HepG2 (cell line): Measurements from ENCODE around the gene ZNF865. TPM values are rescaled to one million over a fixed set of nuclear protein-coding genes. Genes with fewer than 3 reads are reported as not detected.

Experiments used
- BCL6 ChIP-seq: IDR thresholded peaks from 2 replicates; pipeline ENCODE4 v1.6.1; 2016; ENCODE audit warnings: missing genetic modification reagents, missing compliant biosample characterization
- BRD4 ChIP-seq: sonication (generic); formaldehyde crosslinking; IDR thresholded peaks from 2 replicates; pipeline ENCODE4 v1.4.0; 2020; ENCODE audit warnings: missing genetic modification reagents
- DNMT1 ChIP-seq: sonication (generic); formaldehyde crosslinking; IDR thresholded peaks from 2 replicates; pipeline ENCODE4 v1.5.1; 2020; ENCODE audit warnings: mild to moderate bottlenecking, missing genetic modification reagents
- JUNB ChIP-seq: sonication (generic); formaldehyde crosslinking; IDR thresholded peaks from 2 replicates; pipeline ENCODE4 v1.8.0; 2022; ENCODE audit warnings: missing genetic modification reagents, mild to moderate bottlenecking, borderline replicate concordance
- MBD4 ChIP-seq: IDR thresholded peaks from 2 replicates; pipeline ENCODE4 v1.6.1; 2012; ENCODE audit warnings: low read length, inconsistent platforms, borderline replicate concordance
- MXI1 ChIP-seq: IDR thresholded peaks from 3 replicates; pipeline ENCODE4 v1.6.1; 2012; ENCODE audit warnings: low read depth, low read length, inconsistent platforms, borderline replicate concordance
- PHF20 ChIP-seq: sonication (generic); formaldehyde crosslinking; IDR thresholded peaks from 2 replicates; pipeline ENCODE4 v1.5.0; 2020; ENCODE audit warnings: mild to moderate bottlenecking, missing genetic modification reagents
- POLR2AphosphoS2 ChIP-seq: IDR thresholded peaks from 2 replicates; pipeline ENCODE4 v1.6.1; 2011; ENCODE audit warnings: low read depth, low read length, improper control_type of control experiment
- REXO4 ChIP-seq: sonication (generic); formaldehyde crosslinking; IDR thresholded peaks from 2 replicates; pipeline ENCODE4 v1.8.0; 2022; ENCODE audit warnings: missing genetic modification reagents, mild to moderate bottlenecking, borderline replicate concordance
- RXRA ChIP-seq: sonication (generic); formaldehyde crosslinking; IDR thresholded peaks from 2 replicates; pipeline ENCODE4 v1.5.1; 2020; ENCODE audit warnings: missing genetic modification reagents
- SAP130 ChIP-seq: IDR thresholded peaks from 2 replicates; pipeline ENCODE4 v1.6.1; 2016; ENCODE audit warnings: low read depth
- SOX5 ChIP-seq: IDR thresholded peaks from 2 replicates; pipeline ENCODE4 v1.6.1; 2016; ENCODE audit warnings: borderline replicate concordance
- TEAD2 ChIP-seq: sonication (generic); formaldehyde crosslinking; IDR thresholded peaks from 2 replicates; pipeline ENCODE4 v1.9.0; 2021; ENCODE audit warnings: missing genetic modification reagents
- THAP11 ChIP-seq: IDR thresholded peaks from 2 replicates; pipeline ENCODE4 v1.6.1; 2016; ENCODE audit warnings: missing biosample characterization, missing genetic modification reagents
- ZGPAT ChIP-seq: IDR thresholded peaks from 2 replicates; pipeline ENCODE4 v1.6.1; 2016; ENCODE audit warnings: mild to moderate bottlenecking
- ZNF256 ChIP-seq: sonication (generic); formaldehyde crosslinking; conservative IDR thresholded peaks from 2 replicates; pipeline ENCODE4 v1.4.0; 2020; ENCODE audit warnings: missing genetic modification reagents
- ZNF552 ChIP-seq: sonication (generic); formaldehyde crosslinking; IDR thresholded peaks from 2 replicates; pipeline ENCODE4 v1.9.0; 2022; ENCODE audit warnings: missing genetic modification reagents, mild to moderate bottlenecking, borderline replicate concordance
- ZNF562 ChIP-seq: sonication (generic); formaldehyde crosslinking; IDR thresholded peaks from 2 replicates; pipeline ENCODE4 v1.8.0; 2022; ENCODE audit warnings: missing genetic modification reagents, borderline replicate concordance
- ZNF609 ChIP-seq: sonication (generic); formaldehyde crosslinking; IDR thresholded peaks from 2 replicates; pipeline ENCODE4 v1.4.0; 2020; ENCODE audit warnings: mild to moderate bottlenecking, missing genetic modification reagents, borderline replicate concordance
- ZNF746 ChIP-seq: sonication (generic); formaldehyde crosslinking; IDR thresholded peaks from 2 replicates; pipeline ENCODE4 v1.8.0; 2022; ENCODE audit warnings: mild to moderate bottlenecking, missing genetic modification reagents
- ZNF781 ChIP-seq: sonication (generic); formaldehyde crosslinking; IDR thresholded peaks from 2 replicates; pipeline ENCODE4 v1.5.1; 2020; ENCODE audit warnings: borderline replicate concordance, mild to moderate bottlenecking, missing genetic modification reagents; ENCODE audit errors: not compliant biosample characterization
- ZNF788 ChIP-seq: sonication (generic); formaldehyde crosslinking; IDR thresholded peaks from 2 replicates; pipeline ENCODE4 v1.5.0; 2020; ENCODE audit warnings: mild to moderate bottlenecking, missing genetic modification reagents, borderline replicate concordance
- ZSCAN20 ChIP-seq: sonication (generic); formaldehyde crosslinking; IDR thresholded peaks from 2 replicates; pipeline ENCODE4 v1.4.0; 2020; ENCODE audit warnings: missing genetic modification reagents, mild to moderate bottlenecking, borderline replicate concordance
- polyA plus RNA-seq, 8 experiments: library from polyadenylated mRNA; depleted of rRNA in 3 of 8; stranded (reverse) in 7 of 8; unstranded in 1 of 8; fragments of >200 nt; fragmentation: Illumina TruSeq in 4 of 8; extraction: Trizol in 4 of 8; gene quantifications; 2 replicates each; pipeline versions ENCODE4 v1.2.1 to v1.2.3, GENCODE V29; 2011 to 2016; ENCODE audit warnings: low read depth in 4 of 8, missing spikeins in 1 of 8, mixed read lengths in 1 of 8; ENCODE audit not compliant: insufficient read depth in 1 of 8
- total RNA-seq, 5 experiments: library from RNA; depleted of rRNA; stranded (reverse); fragments of >200 nt; fragmentation: Illumina TruSeq; extraction: Trizol; gene quantifications; 2 replicates each; pipeline ENCODE4 v1.2.3, GENCODE V29; 2016; ENCODE audit warnings: low read depth in 1 of 5
- TF ChIP-seq, protein P1 (sequence below): sonication (generic); formaldehyde crosslinking; IDR thresholded peaks from 2 replicates; pipeline ENCODE4 v1.4.0; 2020; ENCODE audit warnings: mild to moderate bottlenecking, missing genetic modification reagents

Gene ZNF865
- total and polyA plus RNA-seq, 2 of the 13 experiments (the other 11 are each of a cell fraction or from before 2014, with no cell fraction given): 0.93 to 1.0 TPM

- TF ChIP-seq ZNF609 (CRISPR knock-in tag) (no peak; the same call in 1 of the 2 replicates), ZNF552 (CRISPR knock-in tag) (no peak), MXI1 (0 out of 3 replicates have a peak, but pooled peaks have one; percentile 28), BRD4 (peak; percentile 26; the same call in 1 of the 2 replicates), ZNF781 (CRISPR knock-in tag) (peak; percentile 38), RXRA (CRISPR knock-in tag) (peak; percentile 38; the same call in 1 of the 2 replicates), REXO4 (CRISPR knock-in tag) (no peak), SOX5 (CRISPR knock-in tag) (no peak), MBD4 (no peak), JUNB (no peak), ZNF562 (CRISPR knock-in tag) (no peak), TEAD2 (CRISPR knock-in tag) (no peak), ZNF788 (CRISPR knock-in tag) (peak; percentile 81), BCL6 (CRISPR knock-in tag) (peak; percentile 32; the same call in 1 of the 2 replicates), POLR2AphosphoS2 (no peak), ZNF256 (CRISPR knock-in tag) (no peak), ZGPAT (CRISPR knock-in tag) (peak; percentile 82; the same call in 1 of the 2 replicates), ZNF746 (CRISPR knock-in tag) (no peak), SAP130 (CRISPR knock-in tag) (peak; percentile 67), ZSCAN20 (CRISPR knock-in tag) (0 out of 2 replicates have a peak, but pooled peaks have one; percentile 30), THAP11 (CRISPR knock-in tag) (peak; percentile 60; the same call in 1 of the 2 replicates), DNMT1 (CRISPR knock-in tag) (0 out of 2 replicates have a peak, but pooled peaks have one; percentile 77), PHF20 (CRISPR knock-in tag) (peak; percentile 61; the same call in 1 of the 2 replicates)
- TF ChIP-seq, protein P1, sequence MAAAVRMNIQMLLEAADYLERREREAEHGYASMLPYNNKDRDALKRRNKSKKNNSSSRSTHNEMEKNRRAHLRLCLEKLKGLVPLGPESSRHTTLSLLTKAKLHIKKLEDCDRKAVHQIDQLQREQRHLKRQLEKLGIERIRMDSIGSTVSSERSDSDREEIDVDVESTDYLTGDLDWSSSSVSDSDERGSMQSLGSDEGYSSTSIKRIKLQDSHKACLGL (CRISPR knock-in tag): peak; percentile 60; the same call in 1 of the 2 replicates
These were observed 42.5 kb downstream of the ZNF865 start, which contains the start of gene CCDC106 (continued) for GRCh38 chr19:55647732-55648584.
